Sciatic nerve (tissue), 2 donors: ENCODE measurements around the gene INAFM1. TPM values are rescaled to one million over a fixed set of nuclear protein-coding genes. Genes with fewer than 3 reads are reported as not detected.
"Not testable (repeated sequence)": the region's sequence is repeated elsewhere in the genome, so short reads cannot be mapped to it uniquely, and the experiment has no call there.

Source experiments
- ATAC-seq: fragments of 200-7000 bp; cut with Tn5 transposase; one replicate; pipeline ENCODE4 v1.9.1; 2020; ENCODE audit warnings: mild to moderate bottlenecking, moderate library complexity
- DNase-seq: peaks from one replicate; pipeline ENCODE4 v3.0.0-alpha.2; 2020; ENCODE audit warnings: low spot score
- intact Hi-C: fragments of 100-400 bp; cut with DNase I; formaldehyde crosslinking; loops from one replicate; pipeline ENCODE4 v1.14.2; 2022
- total RNA-seq: library from RNA; stranded (reverse); fragmentation: NEBNext Ultra II Directional; extraction: Animal tissue kit (Norgen Biotek cat#: 25700); gene quantifications from one replicate; pipeline ENCODE4 v1.2.1, GENCODE V29; 2021
- donor health status: DM: no; HTN: no; CAD: no.
- donor health status: DM: no; HTN: no; CAD: no.

Gene INAFM1
- total RNA-seq, 1 donor from 2014 or later: 28.2 TPM

DNA sequence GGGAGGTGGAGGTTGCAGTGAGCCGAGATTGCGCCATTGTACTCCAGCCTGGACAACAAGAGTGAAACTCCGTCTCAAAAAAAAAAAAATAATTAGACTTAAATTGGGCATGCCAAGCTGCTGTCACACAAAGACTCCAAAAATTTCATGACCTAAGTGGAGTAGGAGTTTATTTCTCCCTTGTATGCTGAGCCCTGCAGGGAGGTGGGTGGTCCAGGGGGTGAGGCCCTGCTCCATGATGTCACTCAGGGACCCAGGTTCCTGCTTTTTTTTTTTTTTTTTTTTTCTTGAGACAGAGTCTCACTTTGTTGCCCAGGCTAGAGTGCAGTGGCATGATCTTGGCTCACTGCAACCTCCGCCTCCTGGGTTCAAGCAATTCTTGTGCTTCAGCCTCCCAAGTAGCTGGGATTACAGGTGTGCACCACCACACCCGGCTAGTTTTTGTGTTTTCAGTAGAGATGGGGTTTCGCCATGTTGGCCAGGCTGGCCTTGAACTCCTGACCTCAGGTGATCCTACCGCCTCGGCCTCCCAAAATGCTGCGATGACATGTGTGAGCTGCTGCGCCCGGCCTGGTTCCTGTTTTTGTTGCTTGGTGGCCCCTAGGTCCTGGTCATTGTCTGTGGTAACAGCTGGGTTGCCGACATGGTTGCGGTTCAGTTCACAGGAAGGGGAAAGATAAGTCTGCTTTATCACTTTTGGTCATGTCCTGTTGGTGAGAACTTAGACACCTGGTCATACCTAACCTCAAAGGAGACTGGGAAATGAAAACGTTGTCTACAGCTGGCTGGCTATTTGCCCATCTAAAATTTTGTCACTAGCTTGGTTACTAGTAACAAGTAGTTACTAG lies 12.5 kb upstream of the INAFM1 start:
- DNase-seq, ATAC-seq, intact Hi-C loops: not testable (repeated sequence)

DNA sequence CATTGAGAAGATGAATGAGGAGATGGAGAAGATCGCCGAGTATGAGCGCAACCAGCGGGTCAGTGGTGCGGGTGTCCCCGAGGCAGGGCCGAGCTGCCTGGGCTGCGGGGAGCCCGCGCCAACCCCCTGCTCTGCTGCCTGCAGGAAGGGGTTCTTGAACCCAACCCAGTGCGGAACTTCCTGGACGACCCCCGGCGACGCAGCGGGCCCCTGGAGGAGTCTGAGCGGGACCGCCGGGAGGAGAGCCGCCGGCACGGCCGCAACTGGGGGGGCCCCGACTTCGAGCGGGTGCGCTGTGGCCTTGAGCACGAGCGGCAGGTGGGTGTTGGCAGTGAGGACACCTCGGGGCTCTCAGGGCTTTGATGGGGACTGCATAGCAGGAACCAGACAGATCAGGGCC lies 10.1 kb upstream of the INAFM1 start:
- ATAC-seq (no peak), DNase-seq (no peak)
- intact Hi-C loops: no loop called here

GRCh38 chr19:47266401-47266941 lies 8.2 kb upstream of the INAFM1 start:
- DNase-seq: no peak
- intact Hi-C loops: no loop called here
- ATAC-seq: no peak

DNA sequence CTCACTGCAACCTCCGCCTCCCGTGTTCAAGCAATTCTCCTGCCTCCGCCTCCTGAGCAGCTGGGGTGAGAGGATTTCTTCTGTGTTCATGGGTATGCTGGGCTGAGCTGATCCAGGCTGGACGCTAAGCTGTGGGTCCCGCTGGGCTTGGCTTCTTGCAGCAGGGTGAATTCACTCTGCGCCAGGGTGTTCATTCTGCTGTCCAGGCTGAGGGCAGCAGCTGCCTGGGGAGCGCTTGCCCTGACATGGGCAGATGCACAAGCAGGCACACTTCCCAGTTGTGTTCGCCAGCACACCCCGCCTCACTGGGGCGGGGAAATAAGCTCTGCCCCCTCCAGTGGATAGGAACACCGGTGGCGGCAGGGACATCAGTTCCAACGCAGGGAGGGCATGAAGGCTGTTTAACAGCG lies 7.3 kb upstream of the INAFM1 start:
- intact Hi-C loops: no loop called here
- DNase-seq: no peak
- ATAC-seq: no peak

DNA sequence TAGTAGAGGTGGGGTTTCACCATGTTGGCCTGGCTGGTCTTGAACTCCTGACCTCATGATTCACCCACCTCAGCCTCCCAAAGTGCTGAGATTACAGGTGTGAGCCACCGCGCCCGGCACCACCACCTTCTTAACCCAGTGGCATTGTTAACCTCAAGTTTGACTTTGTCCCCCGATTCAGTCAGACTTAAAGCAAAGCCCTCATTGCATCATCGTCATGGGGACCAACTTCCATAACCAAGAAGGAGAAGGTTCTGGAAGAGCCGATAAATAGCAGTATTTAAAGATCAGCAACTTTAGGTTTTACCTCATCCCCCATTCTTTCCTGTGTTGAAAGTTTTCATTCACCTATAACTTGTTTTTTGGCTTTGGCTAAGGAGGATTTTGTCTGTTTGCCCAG lies 6.7 kb upstream of the INAFM1 start:
- no peak for ATAC-seq
- no peak for DNase-seq
- intact Hi-C loops: no loop called here

- DNase-seq: no peak
- ATAC-seq: no peak
Measured at GRCh38 chr19:47269596-47269995, 5.1 kb upstream of the INAFM1 start.

DNA sequence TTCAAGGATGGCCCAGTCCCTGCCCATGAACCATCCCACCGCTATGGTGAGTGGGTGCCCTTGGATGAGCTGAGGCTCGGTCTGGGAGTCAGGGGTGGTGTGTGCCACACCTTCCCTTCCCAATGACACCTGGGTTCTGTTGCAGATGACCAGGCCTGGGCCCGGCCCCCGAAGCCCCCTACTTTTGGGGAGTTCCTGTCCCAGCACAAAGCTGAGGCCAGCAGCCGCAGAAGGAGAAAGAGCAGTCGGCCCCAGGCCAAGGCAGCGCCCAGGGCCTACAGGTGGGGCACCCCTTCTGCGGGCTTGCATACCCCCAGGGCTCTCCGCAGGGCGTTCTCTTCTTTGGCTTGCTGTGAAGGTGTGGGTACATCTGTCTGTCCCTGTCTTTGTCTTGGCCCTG lies 4.3 kb upstream of the INAFM1 start:
- ATAC-seq (no peak), DNase-seq (no peak)
- intact Hi-C loops: no loop called here

More at GRCh38 chr19:47269596-47269995, 5.1 kb upstream of the INAFM1 start:
- intact Hi-C loops: no loop called here

- intact Hi-C loops: no loop called here
- DNase-seq: no peak
- ATAC-seq: no peak
Measured at GRCh38 chr19:47271949-47272348, 2.7 kb upstream of the INAFM1 start.

GRCh38 chr19:47272448-47273312 lies 2.0 kb upstream of the INAFM1 start:
- intact Hi-C loops: no loop called here
- DNase-seq: peak; percentile 79

DNA sequence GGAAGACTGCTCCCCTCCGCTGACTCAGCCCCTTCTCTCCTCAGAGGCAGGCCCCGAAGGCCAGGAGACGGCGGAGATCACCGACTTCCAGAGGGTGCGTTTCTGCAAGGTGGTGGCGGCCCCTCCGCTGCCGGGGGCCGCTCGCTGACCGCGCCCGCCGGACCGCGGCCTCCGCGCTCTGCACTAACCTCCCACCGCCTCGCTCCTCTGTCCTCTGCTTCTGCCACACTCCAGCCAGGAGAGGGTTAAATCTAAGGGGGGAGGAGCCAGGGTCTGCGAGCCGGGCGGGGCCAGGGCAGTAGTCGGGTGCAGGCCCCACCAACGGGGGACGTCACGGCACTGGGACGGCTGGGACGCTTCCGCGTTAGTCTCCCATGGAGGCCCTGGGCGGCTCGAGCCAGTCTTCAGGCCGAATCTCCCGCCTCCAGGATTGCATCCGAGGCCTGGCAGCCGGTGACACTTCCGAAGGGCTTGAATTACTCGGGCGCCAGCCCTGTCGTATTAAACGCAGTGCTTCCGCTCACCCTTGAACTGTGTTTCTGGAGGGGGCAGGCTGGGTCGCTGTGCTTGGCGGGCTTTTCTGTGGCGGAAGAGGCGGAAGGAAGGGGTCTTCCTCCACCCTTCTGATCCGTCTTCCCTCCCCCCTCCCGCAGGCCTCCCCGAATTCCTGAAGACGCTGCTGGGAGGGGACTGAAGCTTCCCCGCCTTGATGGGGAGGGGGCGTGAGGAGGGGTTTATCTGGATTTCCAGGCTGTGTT lies 1.2 kb upstream of the INAFM1 start:
- ATAC-seq: peak; percentile 91
- DNase-seq: peak; percentile 96
- intact Hi-C loops: no loop called here

More at GRCh38 chr19:47272448-47273312, 2.0 kb upstream of the INAFM1 start:
- no peak for ATAC-seq

DNA sequence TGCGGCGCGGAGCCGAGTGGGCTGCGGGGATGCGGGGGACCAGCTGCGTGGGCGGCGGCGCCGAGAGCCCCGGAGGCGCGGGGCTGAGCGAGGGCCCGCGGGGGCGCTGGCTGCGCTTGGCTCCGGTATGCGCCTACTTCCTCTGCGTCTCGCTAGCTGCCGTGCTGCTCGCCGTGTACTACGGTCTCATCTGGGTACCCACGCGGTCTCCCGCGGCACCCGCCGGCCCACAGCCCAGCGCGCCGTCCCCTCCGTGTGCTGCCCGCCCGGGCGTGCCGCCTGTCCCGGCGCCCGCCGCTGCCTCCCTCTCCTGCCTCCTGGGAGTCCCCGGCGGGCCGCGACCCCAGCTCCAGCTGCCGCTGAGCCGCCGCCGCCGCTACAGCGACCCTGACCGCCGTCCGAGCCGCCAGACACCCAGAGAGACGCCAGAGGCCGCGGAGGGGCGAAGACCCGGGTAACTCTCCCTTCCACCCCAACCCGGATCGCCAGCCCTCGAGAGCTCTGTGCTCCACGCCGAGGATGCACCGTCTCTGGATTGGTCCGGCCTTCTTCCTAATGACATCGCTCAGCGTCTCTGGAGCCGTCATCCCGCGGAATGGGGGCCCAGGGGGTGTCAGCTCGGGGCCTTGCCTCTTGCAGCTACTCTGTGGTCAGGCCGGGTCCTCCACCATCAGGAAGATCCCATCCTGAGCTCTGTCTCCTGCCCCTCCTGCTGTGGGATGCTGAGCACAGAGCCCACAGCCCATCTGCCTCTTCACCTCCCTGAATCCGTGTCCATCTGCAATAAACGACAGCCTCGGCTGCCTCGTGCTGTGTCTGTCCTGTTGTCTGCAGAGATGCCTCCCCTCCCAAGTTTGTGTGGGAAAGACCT lies 441 bp downstream of the INAFM1 start:
- intact Hi-C loops: no loop called here
- DNase-seq (peak; percentile 78), ATAC-seq (no peak)

DNA sequence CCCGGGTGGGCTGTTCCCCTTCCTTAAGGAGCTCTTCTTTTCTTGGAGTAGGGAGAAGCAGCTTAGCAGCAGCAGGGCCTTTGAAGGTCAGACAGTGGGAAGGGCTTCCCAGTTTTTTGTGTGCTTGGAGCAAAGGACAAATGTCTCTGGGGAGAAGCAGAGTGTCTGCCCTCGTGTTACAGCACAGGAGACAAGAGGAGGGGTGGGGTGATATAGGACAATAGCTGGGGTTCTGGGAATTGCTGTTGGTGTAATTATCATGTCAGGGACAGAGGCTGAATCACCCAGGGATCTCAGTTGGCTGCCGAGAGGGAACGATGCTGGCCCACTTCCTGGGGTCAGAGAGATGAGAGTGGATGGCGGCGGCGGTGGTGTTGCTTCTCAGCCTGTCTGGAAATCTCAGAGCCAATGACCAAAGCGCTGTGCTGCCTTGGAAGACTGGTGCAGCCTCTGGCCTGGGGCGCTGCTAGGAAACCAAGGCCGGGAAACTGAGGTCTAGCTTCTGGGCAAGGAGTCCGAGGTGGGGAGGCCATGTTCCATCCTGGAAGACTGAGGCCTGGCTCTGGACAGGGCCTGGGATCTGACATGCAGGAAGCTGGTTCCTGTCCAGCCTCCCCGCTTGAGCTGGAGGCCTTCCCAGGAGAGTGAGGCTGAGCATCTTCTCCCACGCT lies 1.2 kb downstream of the INAFM1 start:
- intact Hi-C loops: no loop called here
- DNase-seq: no peak
- ATAC-seq: no peak

DNA sequence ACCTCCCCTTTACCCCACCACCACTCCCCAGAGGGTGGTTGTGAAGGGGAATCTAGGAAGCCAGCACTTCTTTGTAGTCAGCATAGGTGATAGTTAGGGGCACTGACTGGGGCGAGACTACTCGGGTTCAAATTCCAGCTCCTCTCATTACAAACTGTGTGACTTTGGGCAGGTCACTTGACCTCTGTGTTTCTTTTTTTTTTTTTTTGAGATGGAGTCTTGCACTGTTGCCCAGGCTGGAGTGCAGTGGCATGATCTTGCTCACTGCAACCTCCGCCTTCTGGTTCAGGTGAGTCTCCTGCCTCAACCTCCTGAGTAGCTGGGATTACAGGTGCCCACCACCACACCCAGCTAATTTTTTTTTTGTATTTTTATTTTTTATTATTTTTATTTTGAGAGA lies 1.8 kb downstream of the INAFM1 start:
- intact Hi-C loops, ATAC-seq, DNase-seq: not testable (repeated sequence)

GRCh38 chr19:47280183-47280797 lies 5.6 kb downstream of the INAFM1 start:
- intact Hi-C loops: no loop called here
- ATAC-seq (no peak), DNase-seq (no peak)

DNA sequence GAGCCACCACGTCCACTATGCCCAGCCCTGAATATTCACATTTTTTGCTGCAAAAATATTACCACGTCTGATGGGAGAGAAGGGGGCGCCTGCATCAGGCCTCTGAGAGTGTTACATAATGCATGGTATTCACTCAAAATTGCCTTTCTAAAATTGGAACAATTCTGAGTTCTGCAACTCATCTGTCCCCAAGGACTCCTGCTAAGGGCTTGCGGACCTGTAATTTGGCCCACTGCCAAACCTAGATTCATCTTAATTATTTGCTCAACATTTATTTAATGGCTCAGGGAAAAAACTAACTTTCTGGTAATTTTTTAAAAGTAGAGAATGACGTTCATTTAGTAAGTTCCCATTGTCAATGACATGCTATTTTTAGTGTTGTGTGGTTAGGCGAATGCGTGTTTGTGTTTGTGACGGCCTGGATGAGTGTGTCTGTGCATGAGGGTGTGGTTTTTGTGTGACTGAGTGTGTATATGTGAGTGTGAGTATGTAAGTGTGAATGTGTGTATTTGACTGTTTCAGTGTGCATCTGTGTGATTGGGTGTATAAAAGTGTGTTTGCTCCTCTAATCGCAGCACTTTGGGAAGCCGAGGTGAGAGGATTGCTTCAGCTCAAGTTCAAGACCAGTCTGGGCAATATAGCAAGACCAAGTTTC lies 8.8 kb downstream of the INAFM1 start:
- intact Hi-C loops: no loop called here
- ATAC-seq (no peak), DNase-seq (no peak)

DNA sequence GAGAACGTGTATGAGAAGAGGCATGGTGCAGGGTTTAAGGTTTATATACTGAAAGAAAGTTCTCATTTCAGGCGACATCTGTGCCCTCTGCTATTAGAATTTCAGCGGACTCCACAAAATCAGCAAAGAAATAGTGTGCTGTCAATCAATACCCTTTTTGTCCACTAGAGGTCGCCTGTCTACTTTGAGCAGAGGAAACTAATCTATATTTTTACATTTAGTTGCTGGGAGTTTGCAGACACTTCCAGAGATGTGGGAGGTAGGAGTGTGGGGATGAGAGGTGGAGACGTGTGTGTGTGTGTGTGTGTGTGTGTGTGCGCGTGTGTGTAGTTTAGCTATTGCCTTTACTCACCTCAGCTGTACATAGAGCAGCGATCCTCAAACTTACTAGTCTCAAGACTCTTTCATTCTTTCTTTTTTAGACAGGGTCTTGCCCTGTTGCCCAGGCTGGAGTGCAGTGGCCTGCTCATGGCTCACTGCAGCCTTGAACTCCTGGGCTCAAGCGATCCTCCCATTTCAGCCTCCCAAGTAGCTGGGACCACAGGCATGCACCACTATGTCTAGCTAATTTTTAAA lies 9.7 kb downstream of the INAFM1 start:
- no peak for DNase-seq
- intact Hi-C loops: no loop called here
- peak; percentile 55 for ATAC-seq
